ENCODE measurements around the gene PIP5K1A.

Gene PIP5K1A

GRCh38 chr1:151198254-151199127 lies at the start of gene PIP5K1A:
Gene PIP5K1A, plus strand, starts transcription at chr1:151198552. Its CDS starts 445 bp downstream, at chr1:151198997.
- Mint-ChIP-seq H3K36me3 (no peaks in the 10 kb centered on the region), H3K27ac (peak within 1 kb of the TSS; percentile 96), H3K4me3 (peak within 1 kb of the TSS; percentile 100)

GRCh38 chr1:151156515-151156819 lies 41.9 kb upstream of the PIP5K1A start, which contains the start of gene TNFAIP8L2:
Gene TNFAIP8L2, plus strand, starts transcription at chr1:151156649. Its CDS starts 2,049 bp downstream, at chr1:151158698.
- H3K27me3 Mint-ChIP-seq, result no peaks in the 10 kb centered on the region
- H3K4me1 Mint-ChIP-seq (ENCODE audit: low read depth), result peaks cover 37% of the 10 kb centered on the region
- H3K4me3 Mint-ChIP-seq, result peak within 1 kb of the TSS; percentile 98
- peaks cover 14% of the 10 kb centered on the region for H3K36me3 Mint-ChIP-seq
- H3K27ac Mint-ChIP-seq, result peak within 1 kb of the TSS; percentile 100
- no peaks in the 10 kb centered on the region for H3K9me3 Mint-ChIP-seq (ENCODE audit: low read depth)

More at GRCh38 chr1:151198254-151199127, at the start of gene PIP5K1A:
- no peaks in the 10 kb centered on the region for H3K27me3 Mint-ChIP-seq
- H3K4me1 Mint-ChIP-seq (ENCODE audit: low read depth), result peaks cover 42% of the 10 kb centered on the region
- H3K9me3 Mint-ChIP-seq (ENCODE audit: low read depth), result no peaks in the 10 kb centered on the region

- Mint-ChIP-seq H3K9me3 (ENCODE audit: low read depth) (no peaks in the 10 kb centered on the region), H3K36me3 (peaks cover 19% of the 10 kb centered on the region), H3K4me3 (peak overlapping the region; percentile 98), H3K4me1 (ENCODE audit: low read depth) (peaks cover 43% of the 10 kb centered on the region), H3K27ac (peak overlapping the region; percentile 100), H3K27me3 (no peaks in the 10 kb centered on the region)
These were observed 41.3 kb upstream of the PIP5K1A start for GRCh38 chr1:151157067-151157531.

GRCh38 chr1:151158326-151158725 lies 40.0 kb upstream of the PIP5K1A start:
- Mint-ChIP-seq H3K27ac (peak overlapping the region; percentile 100), H3K36me3 (peaks cover 19% of the 10 kb centered on the region), H3K4me3 (peak overlapping the region; percentile 98), H3K4me1 (ENCODE audit: low read depth) (peaks cover 51% of the 10 kb centered on the region), H3K9me3 (ENCODE audit: low read depth) (no peaks in the 10 kb centered on the region), H3K27me3 (no peaks in the 10 kb centered on the region)

- Mint-ChIP-seq H3K27ac (peak overlapping the region; percentile 100), H3K27me3 (no peaks in the 10 kb centered on the region), H3K9me3 (ENCODE audit: low read depth) (no peaks in the 10 kb centered on the region), H3K4me1 (ENCODE audit: low read depth) (peaks cover 53% of the 10 kb centered on the region), H3K36me3 (peaks cover 19% of the 10 kb centered on the region), H3K4me3 (peak overlapping the region; percentile 98)
These were observed 39.6 kb upstream of the PIP5K1A start for GRCh38 chr1:151158751-151159251.

- peaks cover 56% of the 10 kb centered on the region for H3K4me1 Mint-ChIP-seq (ENCODE audit: low read depth)
- no peaks in the 10 kb centered on the region for H3K27me3 Mint-ChIP-seq
- peaks cover 19% of the 10 kb centered on the region for H3K36me3 Mint-ChIP-seq
- H3K27ac Mint-ChIP-seq, result peak overlapping the region; percentile 100
- H3K4me3 Mint-ChIP-seq, result peak overlapping the region; percentile 67
- H3K9me3 Mint-ChIP-seq (ENCODE audit: low read depth), result no peaks in the 10 kb centered on the region
These were observed 39.0 kb upstream of the PIP5K1A start for GRCh38 chr1:151159373-151159772.

GRCh38 chr1:151164732-151165280 lies 33.5 kb upstream of the PIP5K1A start:
- peaks cover 7% of the 10 kb centered on the region for H3K36me3 Mint-ChIP-seq
- H3K9me3 Mint-ChIP-seq (ENCODE audit: low read depth), result no peaks in the 10 kb centered on the region

GRCh38 chr1:151165281-151165737 lies 33.0 kb upstream of the PIP5K1A start:
- Mint-ChIP-seq H3K27me3 (no peaks in the 10 kb centered on the region), H3K4me1 (ENCODE audit: low read depth) (peaks cover 48% of the 10 kb centered on the region), H3K9me3 (ENCODE audit: low read depth) (no peaks in the 10 kb centered on the region), H3K4me3 (peak overlapping the region; percentile 92), H3K27ac (peak overlapping the region; percentile 96), H3K36me3 (peaks cover 6% of the 10 kb centered on the region)

More at GRCh38 chr1:151164732-151165280, 33.5 kb upstream of the PIP5K1A start:
- no peaks in the 10 kb centered on the region for H3K27me3 Mint-ChIP-seq
- H3K4me1 Mint-ChIP-seq (ENCODE audit: low read depth), result peaks cover 52% of the 10 kb centered on the region
- H3K27ac Mint-ChIP-seq, result peak overlapping the region; percentile 96
- peak overlapping the region; percentile 92 for H3K4me3 Mint-ChIP-seq

- Mint-ChIP-seq H3K27ac (peak within 1 kb of the TSS; percentile 96), H3K27me3 (no peaks in the 10 kb centered on the region), H3K4me3 (peak within 1 kb of the TSS; percentile 92), H3K4me1 (ENCODE audit: low read depth) (peaks cover 45% of the 10 kb centered on the region), H3K36me3 (peaks cover 6% of the 10 kb centered on the region), H3K9me3 (ENCODE audit: low read depth) (no peaks in the 10 kb centered on the region)
These were observed 32.4 kb upstream of the PIP5K1A start, which contains the start of the genes LYSMD1 and SCNM1 for GRCh38 chr1:151165738-151166504. Gene LYSMD1, minus strand, starts transcription at chr1:151165902. Its CDS starts 644 bp downstream, at chr1:151165258. Gene SCNM1, plus strand, starts transcription at chr1:151166144. Its CDS starts 9 bp downstream, at chr1:151166153.

GRCh38 chr1:151166505-151166956 lies 31.8 kb upstream of the PIP5K1A start:
- Mint-ChIP-seq H3K4me3 (peak overlapping the region; percentile 92), H3K4me1 (ENCODE audit: low read depth) (peaks cover 43% of the 10 kb centered on the region), H3K9me3 (ENCODE audit: low read depth) (no peaks in the 10 kb centered on the region), H3K27me3 (no peaks in the 10 kb centered on the region), H3K27ac (peak overlapping the region; percentile 96), H3K36me3 (peaks cover 4% of the 10 kb centered on the region)

GRCh38 chr1:151167116-151167515 lies 31.2 kb upstream of the PIP5K1A start:
- no peaks in the 10 kb centered on the region for H3K36me3 Mint-ChIP-seq
- peak overlapping the region; percentile 64 for H3K27ac Mint-ChIP-seq
- H3K4me1 Mint-ChIP-seq (ENCODE audit: low read depth), result peaks cover 37% of the 10 kb centered on the region
- H3K27me3 Mint-ChIP-seq, result no peaks in the 10 kb centered on the region
- peak overlapping the region; percentile 92 for H3K4me3 Mint-ChIP-seq
- no peaks in the 10 kb centered on the region for H3K9me3 Mint-ChIP-seq (ENCODE audit: low read depth)

GRCh38 chr1:151171190-151171589 lies 27.2 kb upstream of the PIP5K1A start:
- peaks cover 13% of the 10 kb centered on the region for H3K4me1 Mint-ChIP-seq (ENCODE audit: low read depth)
- H3K9me3 Mint-ChIP-seq (ENCODE audit: low read depth), result no peaks in the 10 kb centered on the region
- no peak overlapping the region for H3K4me3 Mint-ChIP-seq
- H3K27me3 Mint-ChIP-seq, result no peaks in the 10 kb centered on the region
- H3K36me3 Mint-ChIP-seq, result no peaks in the 10 kb centered on the region
- peak overlapping the region; percentile 51 for H3K27ac Mint-ChIP-seq

- H3K4me3 Mint-ChIP-seq, result no peak overlapping the region
- H3K27me3 Mint-ChIP-seq, result no peaks in the 10 kb centered on the region
- H3K4me1 Mint-ChIP-seq (ENCODE audit: low read depth), result no peaks in the 10 kb centered on the region
- no peaks in the 10 kb centered on the region for H3K36me3 Mint-ChIP-seq
- H3K27ac Mint-ChIP-seq, result peak overlapping the region; percentile 46
- H3K9me3 Mint-ChIP-seq (ENCODE audit: low read depth), result no peaks in the 10 kb centered on the region
These were observed 23.2 kb upstream of the PIP5K1A start for GRCh38 chr1:151175041-151175741.

GRCh38 chr1:151175863-151176262 lies 22.5 kb upstream of the PIP5K1A start, which contains the start of gene TMOD4:
Gene TMOD4, minus strand, starts transcription at chr1:151175981. Its CDS starts 1,106 bp downstream, at chr1:151174875.
- H3K4me3 Mint-ChIP-seq, result no peak within 1 kb of the TSS
- no peaks in the 10 kb centered on the region for H3K9me3 Mint-ChIP-seq (ENCODE audit: low read depth)
- no peaks in the 10 kb centered on the region for H3K27me3 Mint-ChIP-seq
- H3K4me1 Mint-ChIP-seq (ENCODE audit: low read depth), result no peaks in the 10 kb centered on the region
- H3K36me3 Mint-ChIP-seq, result peaks cover 3% of the 10 kb centered on the region
- peak within 1 kb of the TSS; percentile 46 for H3K27ac Mint-ChIP-seq

Data from activated naive CD8-positive, alpha-beta T cell (primary cell).